KMS-11 (cell line): ENCODE measurements around the gene HS6ST3.

Experiments used
- H2AFZ ChIP-seq: fragments of 200-600 bp; sonication (generic); 2 replicates; pipeline ENCODE4 v1.6.1; 2016; ENCODE audit warnings: antibody characterized with exemption, mixed run types, low read depth
- H3K27ac ChIP-seq: fragments of 200-600 bp; sonication (generic); 2 replicates; pipeline ENCODE4 v1.6.1; 2016; ENCODE audit warnings: mild to moderate bottlenecking, mixed run types
- H3K27me3 ChIP-seq: fragments of 200-600 bp; sonication (generic); 2 replicates; pipeline ENCODE4 v1.6.1; 2017; ENCODE audit warnings: mild to moderate bottlenecking, low read depth, mixed run types, moderate library complexity; ENCODE audit not compliant: insufficient read depth
- H3K36me3 ChIP-seq: fragments of 200-600 bp; sonication (generic); 2 replicates; pipeline ENCODE4 v1.6.1; 2017; ENCODE audit warnings: mild to moderate bottlenecking, mixed run types; ENCODE audit not compliant: insufficient read depth
- H3K4me1 ChIP-seq: fragments of 200-600 bp; sonication (generic); 2 replicates; pipeline ENCODE4 v1.6.1; 2016; ENCODE audit warnings: mild to moderate bottlenecking, low read depth, mixed run types; ENCODE audit not compliant: poor library complexity, severe bottlenecking
- H3K4me2 ChIP-seq: fragments of 200-600 bp; sonication (generic); 2 replicates; pipeline ENCODE4 v1.7.0; 2016; ENCODE audit warnings: mild to moderate bottlenecking, mixed run types
- H3K4me3 ChIP-seq: fragments of 200-600 bp; sonication (generic); IDR thresholded peaks from 2 replicates; pipeline ENCODE4 v1.6.1; 2017; ENCODE audit warnings: low read depth, low read length, mixed read lengths; ENCODE audit not compliant: insufficient read depth
- H3K79me2 ChIP-seq: fragments of 200-600 bp; sonication (generic); 2 replicates; pipeline ENCODE4 v1.6.1; 2016; ENCODE audit warnings: low read depth, mixed run types; ENCODE audit not compliant: insufficient read depth
- H3K9ac ChIP-seq: fragments of 200-600 bp; sonication (generic); 2 replicates; pipeline ENCODE4 v1.6.1; 2016; ENCODE audit warnings: mild to moderate bottlenecking, mixed run types
- H4K20me1 ChIP-seq: fragments of 200-600 bp; sonication (generic); 2 replicates; pipeline ENCODE4 v1.6.1; 2016; ENCODE audit warnings: mild to moderate bottlenecking, mixed run types; ENCODE audit not compliant: insufficient read depth
- CTCF ChIP-seq: fragments of 200-600 bp; sonication (generic); conservative IDR thresholded peaks from 2 replicates; pipeline ENCODE4 v1.6.1; 2017; ENCODE audit warnings: low read depth, mild to moderate bottlenecking, antibody characterized with exemption, low read length, moderate library complexity, mixed read lengths

The HS6ST3 gene

GRCh38 chr13:96646101-96646500 lies 556.2 kb downstream of the HS6ST3 start:
- H3K4me3 ChIP-seq, result no peak overlapping the region
- no peak overlapping the region for H3K4me2 ChIP-seq
- H3K36me3 ChIP-seq, result no peaks in the 10 kb centered on the region
- no peaks in the 10 kb centered on the region for H3K4me1 ChIP-seq
- no peak overlapping the region for H2AFZ ChIP-seq
- no peak overlapping the region for H3K27ac ChIP-seq
- TF ChIP-seq CTCF, result no peak
- no peaks in the 10 kb centered on the region for H4K20me1 ChIP-seq
- H3K27me3 ChIP-seq, result no peaks in the 10 kb centered on the region
- no peaks in the 10 kb centered on the region for H3K79me2 ChIP-seq
- H3K9ac ChIP-seq, result no peak overlapping the region

DNA sequence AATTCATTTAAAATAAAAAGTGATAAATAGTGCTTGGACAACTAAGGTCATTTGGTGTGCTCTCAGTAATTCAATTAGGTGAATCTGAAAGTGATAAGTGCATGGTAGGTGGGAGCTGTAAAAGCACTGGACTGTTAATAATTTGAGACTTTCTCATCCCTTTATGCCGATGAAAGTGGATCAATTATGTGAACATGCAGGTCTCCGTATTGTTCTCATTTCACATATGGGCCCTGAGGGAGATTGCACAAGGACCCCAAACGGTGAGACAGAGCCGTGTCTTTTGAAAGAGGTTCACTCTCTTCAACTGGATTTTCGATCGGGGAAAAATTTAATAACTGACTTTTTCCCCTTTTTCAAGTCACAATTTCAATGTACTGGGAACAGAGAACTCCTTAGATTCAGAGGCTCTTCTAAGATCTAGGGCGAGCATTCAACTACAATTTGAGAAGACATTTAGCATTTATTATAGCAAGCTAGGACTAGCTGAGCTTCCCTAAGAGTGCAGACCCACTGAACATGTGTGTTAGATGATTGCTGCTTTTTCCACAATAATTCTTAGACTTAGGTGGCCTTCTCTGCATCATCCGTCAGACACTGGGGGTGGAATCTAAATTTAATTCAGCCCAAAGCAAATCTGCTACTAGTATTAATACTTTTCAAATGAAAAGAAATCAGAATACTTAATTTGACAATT lies 556.8 kb downstream of the HS6ST3 start:
- Histone ChIP-seq H2AFZ (no peak overlapping the region), H4K20me1 (no peaks in the 10 kb centered on the region), H3K4me1 (no peaks in the 10 kb centered on the region), H3K36me3 (no peaks in the 10 kb centered on the region), H3K4me3 (no peak overlapping the region), H3K79me2 (no peaks in the 10 kb centered on the region), H3K9ac (no peak overlapping the region), H3K27me3 (no peaks in the 10 kb centered on the region), H3K27ac (no peak overlapping the region), H3K4me2 (no peak overlapping the region)
- no peak for TF ChIP-seq CTCF

DNA sequence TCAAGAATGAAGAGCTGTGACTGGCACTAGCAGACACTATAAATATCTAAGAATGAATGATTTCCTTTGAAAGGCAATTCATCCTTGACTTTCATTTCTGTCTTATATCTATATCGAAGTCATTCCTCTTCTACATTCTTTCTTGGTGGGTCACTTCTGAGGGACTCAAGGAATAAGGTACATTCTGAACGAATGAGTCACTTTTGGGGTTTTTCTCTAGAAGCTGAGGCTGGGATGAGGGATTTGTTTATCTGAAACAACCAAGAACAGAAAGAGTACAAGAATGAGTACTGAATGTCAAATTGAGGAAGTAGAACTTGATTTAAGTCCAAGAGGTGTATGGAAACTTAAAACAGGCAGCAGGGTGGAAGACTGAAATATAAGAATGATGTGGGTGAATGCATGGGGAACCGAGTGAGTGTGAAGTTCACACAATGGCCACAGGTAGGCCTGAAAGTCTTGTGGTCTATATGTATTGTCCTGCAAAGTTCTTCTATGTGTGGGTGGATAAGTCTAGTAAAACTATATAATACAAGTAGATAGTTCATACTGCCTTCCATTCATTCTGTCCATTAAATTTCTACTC lies 560.5 kb downstream of the HS6ST3 start:
- Histone ChIP-seq H3K36me3 (no peaks in the 10 kb centered on the region), H3K27me3 (no peaks in the 10 kb centered on the region), H3K9ac (no peak overlapping the region), H3K27ac (no peak overlapping the region), H3K79me2 (no peaks in the 10 kb centered on the region), H2AFZ (no peak overlapping the region), H3K4me3 (no peak overlapping the region), H3K4me1 (no peaks in the 10 kb centered on the region), H4K20me1 (no peaks in the 10 kb centered on the region), H3K4me2 (no peak overlapping the region)
- no peak for TF ChIP-seq CTCF

- TF ChIP-seq CTCF, result no peak
- no peak overlapping the region for H3K4me2 ChIP-seq
- no peak overlapping the region for H3K4me3 ChIP-seq
- no peaks in the 10 kb centered on the region for H3K36me3 ChIP-seq
- no peaks in the 10 kb centered on the region for H3K4me1 ChIP-seq
- H2AFZ ChIP-seq, result no peak overlapping the region
- no peaks in the 10 kb centered on the region for H3K79me2 ChIP-seq
- no peaks in the 10 kb centered on the region for H4K20me1 ChIP-seq
- H3K27ac ChIP-seq, result no peak overlapping the region
- no peak overlapping the region for H3K9ac ChIP-seq
- no peaks in the 10 kb centered on the region for H3K27me3 ChIP-seq
These were observed 561.7 kb downstream of the HS6ST3 start for GRCh38 chr13:96651598-96651997.
